Measurements from ENCODE around the gene MOB3A.

GRCh38 chr19:2138061-2138728, 42.1 kb upstream of the MOB3A start:
- no peak for TF ChIP-seq ARNTL (CRISPR knock-in tag; IDR thresholded peaks at IDR 0.05; ENCODE audit: borderline replicate concordance, low read depth)
- no peak for TF ChIP-seq CSRNP3 (CRISPR knock-in tag; IDR thresholded peaks at IDR 0.05)
- TF ChIP-seq PPARA (CRISPR knock-in tag; IDR thresholded peaks at IDR 0.05; ENCODE audit: borderline replicate concordance), result no peak
- TF ChIP-seq TCF4 (CRISPR knock-in tag; IDR thresholded peaks at IDR 0.05; ENCODE audit: borderline replicate concordance), result no peak
- TF ChIP-seq RARB (CRISPR knock-in tag; IDR thresholded peaks at IDR 0.05), result no peak
- no peak for TF ChIP-seq PATZ1 (CRISPR knock-in tag; IDR thresholded peaks at IDR 0.05; ENCODE audit: borderline replicate concordance)

Measured in SK-N-SH treated with all-trans-retinoic acid at 6 μM for 48 hours (cell line).